ENCODE data around the gene RASA3.

GRCh38 chr13:114152831-114153371 is 20.5 kb upstream of the RASA3 start:
- TF ChIP-seq CTCF (IDR thresholded peaks at IDR 0.05) (no peak), POLR2A (IDR thresholded peaks at IDR 0.05) (no peak)
